OCI-LY7 (cell line): Measurements from ENCODE around the gene AKR7A2.
"Not testable (repeated sequence)": the region's sequence is repeated elsewhere in the genome, so short reads cannot be mapped to it uniquely, and the experiment has no call there.

Experiments used
- EZH2phosphoT487 ChIP-seq: fragments of 200-600 bp; sonication (generic); IDR thresholded peaks from 2 replicates; pipeline ENCODE4 v1.6.1; 2018; ENCODE audit warnings: low read depth, borderline replicate concordance, mild to moderate bottlenecking, mixed run types, antibody characterized with exemption, low read length, moderate library complexity, mixed read lengths
- TF ChIP-seq, protein P1 (sequence below): fragments of 200-600 bp; sonication (generic); conservative IDR thresholded peaks from 2 replicates; pipeline ENCODE4 v1.5.1; 2014; ENCODE audit warnings: mild to moderate bottlenecking, antibody characterized with exemption, low read length, moderate library complexity, mixed read lengths

DNA sequence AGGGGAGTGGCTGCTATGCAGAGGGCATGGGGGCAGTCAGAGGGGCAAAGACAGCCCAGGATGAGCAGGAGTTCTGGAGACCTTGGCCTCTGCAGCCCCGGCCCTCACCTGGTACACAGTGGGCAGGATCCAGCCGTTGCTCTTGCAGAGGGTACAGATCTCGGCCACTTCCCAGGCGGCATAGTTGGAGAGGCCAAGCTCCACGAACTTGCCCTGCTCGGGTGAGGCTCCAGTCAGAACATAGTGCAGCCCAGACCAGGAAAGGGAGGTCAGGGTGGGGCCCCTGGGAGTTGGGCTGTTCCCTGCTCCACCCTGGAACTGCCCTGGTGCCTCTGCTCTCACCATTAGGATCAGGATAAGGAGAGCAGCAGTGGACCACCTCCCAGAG is 41.6 kb downstream of the AKR7A2 start:
- TF ChIP-seq, protein P1, sequence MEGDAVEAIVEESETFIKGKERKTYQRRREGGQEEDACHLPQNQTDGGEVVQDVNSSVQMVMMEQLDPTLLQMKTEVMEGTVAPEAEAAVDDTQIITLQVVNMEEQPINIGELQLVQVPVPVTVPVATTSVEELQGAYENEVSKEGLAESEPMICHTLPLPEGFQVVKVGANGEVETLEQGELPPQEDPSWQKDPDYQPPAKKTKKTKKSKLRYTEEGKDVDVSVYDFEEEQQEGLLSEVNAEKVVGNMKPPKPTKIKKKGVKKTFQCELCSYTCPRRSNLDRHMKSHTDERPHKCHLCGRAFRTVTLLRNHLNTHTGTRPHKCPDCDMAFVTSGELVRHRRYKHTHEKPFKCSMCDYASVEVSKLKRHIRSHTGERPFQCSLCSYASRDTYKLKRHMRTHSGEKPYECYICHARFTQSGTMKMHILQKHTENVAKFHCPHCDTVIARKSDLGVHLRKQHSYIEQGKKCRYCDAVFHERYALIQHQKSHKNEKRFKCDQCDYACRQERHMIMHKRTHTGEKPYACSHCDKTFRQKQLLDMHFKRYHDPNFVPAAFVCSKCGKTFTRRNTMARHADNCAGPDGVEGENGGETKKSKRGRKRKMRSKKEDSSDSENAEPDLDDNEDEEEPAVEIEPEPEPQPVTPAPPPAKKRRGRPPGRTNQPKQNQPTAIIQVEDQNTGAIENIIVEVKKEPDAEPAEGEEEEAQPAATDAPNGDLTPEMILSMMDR, result not testable (repeated sequence)
- not testable (repeated sequence) for TF ChIP-seq EZH2phosphoT487
